AG09309 (cell line): ENCODE data around the gene DAPK1.

Experiments used
- DNase-seq: peaks from one replicate; pipeline ENCODE4 v3.0.0-alpha.2; 2010; ENCODE audit warnings: low read depth
- H3K4me3 ChIP-seq: 2 replicates; pipeline ENCODE4 v1.5.1; 2011; ENCODE audit warnings: mild to moderate bottlenecking, low read depth, low read length, moderate library complexity; ENCODE audit not compliant: control insufficient read depth
- CTCF ChIP-seq: IDR thresholded peaks from 2 replicates; pipeline ENCODE4 v1.5.1; 2011; ENCODE audit warnings: mild to moderate bottlenecking, low read depth, low read length, inconsistent platforms; ENCODE audit not compliant: insufficient read depth, control insufficient read depth; ENCODE audit errors: missing control alignments

Gene DAPK1

GRCh38 chr9:87699835-87700234, 202.2 kb downstream of the DAPK1 start:
- no peak for TF ChIP-seq CTCF
- no peak for DNase-seq
- H3K4me3 ChIP-seq, result no peak overlapping the region

DNA sequence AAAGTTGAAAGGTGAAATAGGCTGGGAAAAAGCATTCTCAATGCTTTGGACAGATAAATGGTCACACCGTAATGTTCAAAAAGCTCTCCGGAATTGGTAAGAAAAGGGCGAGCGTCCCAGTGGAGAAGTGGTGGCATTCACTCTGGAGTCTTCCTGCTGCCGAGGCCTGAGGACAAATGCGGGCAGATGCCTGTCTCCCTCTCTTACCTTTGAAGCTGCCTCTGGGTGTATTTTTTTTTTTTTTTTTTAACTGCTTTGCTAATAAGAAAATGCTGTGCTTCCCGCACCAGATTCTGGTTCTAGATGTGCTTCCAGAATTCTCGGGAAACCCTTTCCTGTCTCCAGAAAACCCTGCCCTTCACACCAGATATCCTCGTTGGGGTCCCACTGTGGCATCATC, 203.8 kb downstream of the DAPK1 start:
- no peak for TF ChIP-seq CTCF
- DNase-seq, result no peak
- H3K4me3 ChIP-seq, result no peak overlapping the region

- no peak for DNase-seq
- TF ChIP-seq CTCF, result no peak
- no peak overlapping the region for H3K4me3 ChIP-seq
Measured at GRCh38 chr9:87701931-87702421, 204.3 kb downstream of the DAPK1 start.

DNA sequence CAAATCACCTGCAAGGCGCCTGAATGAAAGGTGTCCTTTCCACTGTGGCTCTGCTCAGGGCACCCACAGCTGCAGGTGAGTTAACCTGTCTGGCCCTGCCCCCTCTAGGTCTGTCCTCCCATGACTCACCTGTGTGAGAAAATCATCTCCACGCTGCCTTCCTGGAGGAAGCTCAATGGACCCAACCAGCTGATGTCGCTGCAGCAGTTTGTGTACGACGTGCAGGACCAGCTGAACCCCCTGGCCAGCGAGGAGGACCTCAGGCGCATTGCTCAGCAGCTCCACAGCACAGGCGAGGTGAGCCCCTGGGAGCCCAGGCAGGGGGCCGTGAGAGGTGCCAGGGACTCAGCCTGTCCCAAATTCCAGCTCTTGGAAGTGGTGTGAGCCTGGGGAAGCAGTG, 205.3 kb downstream of the DAPK1 start:
- no peak for TF ChIP-seq CTCF
- H3K4me3 ChIP-seq, result no peak overlapping the region
- no peak for DNase-seq

DNA sequence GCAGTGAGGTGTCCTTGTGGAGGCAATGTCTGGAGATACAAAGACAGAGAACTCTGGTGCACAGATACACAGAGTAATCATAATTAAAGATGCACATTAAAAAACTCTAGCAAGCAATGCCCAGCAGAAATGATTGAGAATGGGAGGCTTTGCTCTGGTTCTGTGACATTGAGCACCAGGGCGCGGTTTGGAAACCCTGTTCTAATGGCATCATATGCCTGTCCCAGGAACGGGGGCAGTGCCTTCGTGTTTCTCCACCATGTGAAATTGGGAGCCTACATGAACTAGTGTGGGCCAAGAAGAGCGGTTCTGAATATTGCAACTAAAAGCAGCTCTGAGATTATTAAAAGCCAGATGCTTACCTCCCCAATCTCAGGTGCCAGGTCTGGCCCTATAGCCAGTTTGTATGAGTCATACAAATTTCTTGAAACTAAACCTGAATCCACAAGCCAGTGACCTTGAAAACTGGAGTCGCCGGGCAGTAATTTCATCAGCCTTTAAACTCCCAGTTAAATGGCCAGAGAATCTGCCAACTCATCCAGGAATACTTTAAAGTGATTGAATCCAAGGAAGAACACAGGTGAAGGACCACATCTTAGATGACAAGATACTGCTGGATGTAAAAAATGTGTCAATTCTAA, 206.1 kb downstream of the DAPK1 start:
- no peak overlapping the region for H3K4me3 ChIP-seq
- DNase-seq, result no peak
- no peak for TF ChIP-seq CTCF

GRCh38 chr9:87704342-87704741, 206.7 kb downstream of the DAPK1 start:
- no peak overlapping the region for H3K4me3 ChIP-seq
- TF ChIP-seq CTCF, result no peak
- DNase-seq, result no peak

GRCh38 chr9:87706066-87706739, 208.5 kb downstream of the DAPK1 start:
- no peak for TF ChIP-seq CTCF

More at GRCh38 chr9:87706066-87706739, 208.5 kb downstream of the DAPK1 start:
- H3K4me3 ChIP-seq, result no peak overlapping the region
- DNase-seq, result no peak
